HT1080 (cell line): ENCODE measurements around the gene GLB1L. TPM values are rescaled to one million over a fixed set of nuclear protein-coding genes. Genes with fewer than 3 reads are reported as not detected.

Experiments used
- DNase-seq: peaks from one replicate; pipeline ENCODE4 v3.0.0-alpha.2; 2015; ENCODE audit warnings: low read depth
- total RNA-seq: library from RNA; depleted of rRNA; stranded (reverse); fragments of >200 nt; shearing (Covaris generic); gene quantifications from 2 replicates; pipeline ENCODE4 v1.2.3, GENCODE V29; 2014

GLB1L gene
- total RNA-seq, 1 experiment from 2014 or later, result 8.4 TPM

- no peak for DNase-seq
These were observed 19.9 kb downstream of the GLB1L start for GRCh38 chr2:219225350-219225749.

- DNase-seq, result no peak
These were observed 21.2 kb downstream of the GLB1L start for GRCh38 chr2:219223831-219224610.

- DNase-seq, result no peak
These were observed 23.2 kb downstream of the GLB1L start for GRCh38 chr2:219221957-219222518.

GRCh38 chr2:219220652-219221402 is 24.4 kb downstream of the GLB1L start:
- no peak for DNase-seq

- DNase-seq, result no peak
These were observed 25.3 kb downstream of the GLB1L start for GRCh38 chr2:219219784-219220532.

GRCh38 chr2:219218732-219219701 is 26.2 kb downstream of the GLB1L start, which contains the start of gene ABCB6:
TSS of gene ABCB6 (minus strand) at chr2:219218958. CDS start at chr2:219218673, 285 bp downstream.
- peak; percentile 85 for DNase-seq

- peak; percentile 74 for DNase-seq
These were observed 27.0 kb downstream of the GLB1L start for GRCh38 chr2:219218217-219218731.

- DNase-seq, result no peak
These were observed 28.7 kb downstream of the GLB1L start for GRCh38 chr2:219216535-219216915.

GRCh38 chr2:219215871-219216534 is 29.2 kb downstream of the GLB1L start:
- DNase-seq, result no peak

- DNase-seq, result no peak
These were observed 30.5 kb downstream of the GLB1L start for GRCh38 chr2:219214786-219215185.

GRCh38 chr2:219214141-219214540 is 31.1 kb downstream of the GLB1L start:
- DNase-seq, result no peak

- DNase-seq, result no peak
These were observed 31.7 kb downstream of the GLB1L start for GRCh38 chr2:219213486-219214071.

GRCh38 chr2:219213026-219213415 is 32.2 kb downstream of the GLB1L start:
- DNase-seq, result no peak

GRCh38 chr2:219210886-219211362 is 34.3 kb downstream of the GLB1L start:
- DNase-seq, result no peak

- DNase-seq, result no peak
These were observed 34.9 kb downstream of the GLB1L start for GRCh38 chr2:219210196-219210885.

GRCh38 chr2:219209236-219210195 is 35.7 kb downstream of the GLB1L start:
- no peak for DNase-seq
